NB4 (cell line): ENCODE measurements around the gene HGS.
"Not testable (repeated sequence)": the region's sequence is repeated elsewhere in the genome, so short reads cannot be mapped to it uniquely, and the experiment has no call there.

Source experiments
- DNase-seq: peaks from one replicate; pipeline ENCODE4 v3.0.0; 2010; ENCODE audit warnings: low read depth
- H3K4me3 ChIP-seq: one replicate; pipeline ENCODE4 v1.5.1; 2011; ENCODE audit warnings: mild to moderate bottlenecking, low read depth, low read length, moderate library complexity
- MYC ChIP-seq: IDR thresholded peaks from 2 replicates; pipeline ENCODE4 v1.6.1; 2011; ENCODE audit warnings: low read depth, low read length
- POLR2A ChIP-seq: IDR thresholded peaks from 2 replicates; pipeline ENCODE4 v1.6.1; 2011; ENCODE audit warnings: mild to moderate bottlenecking; ENCODE audit not compliant: insufficient read length; ENCODE audit errors: extremely low read depth
- TF ChIP-seq, protein P1 (sequence below): IDR thresholded peaks from one replicate; pipeline ENCODE4 v1.5.1; 2012; ENCODE audit warnings: low read depth, low read length
- TF ChIP-seq, protein P2 (sequence below): IDR thresholded peaks from 2 replicates; pipeline ENCODE4 v1.6.1; 2011; ENCODE audit warnings: low read depth, low read length

The HGS gene

DNA sequence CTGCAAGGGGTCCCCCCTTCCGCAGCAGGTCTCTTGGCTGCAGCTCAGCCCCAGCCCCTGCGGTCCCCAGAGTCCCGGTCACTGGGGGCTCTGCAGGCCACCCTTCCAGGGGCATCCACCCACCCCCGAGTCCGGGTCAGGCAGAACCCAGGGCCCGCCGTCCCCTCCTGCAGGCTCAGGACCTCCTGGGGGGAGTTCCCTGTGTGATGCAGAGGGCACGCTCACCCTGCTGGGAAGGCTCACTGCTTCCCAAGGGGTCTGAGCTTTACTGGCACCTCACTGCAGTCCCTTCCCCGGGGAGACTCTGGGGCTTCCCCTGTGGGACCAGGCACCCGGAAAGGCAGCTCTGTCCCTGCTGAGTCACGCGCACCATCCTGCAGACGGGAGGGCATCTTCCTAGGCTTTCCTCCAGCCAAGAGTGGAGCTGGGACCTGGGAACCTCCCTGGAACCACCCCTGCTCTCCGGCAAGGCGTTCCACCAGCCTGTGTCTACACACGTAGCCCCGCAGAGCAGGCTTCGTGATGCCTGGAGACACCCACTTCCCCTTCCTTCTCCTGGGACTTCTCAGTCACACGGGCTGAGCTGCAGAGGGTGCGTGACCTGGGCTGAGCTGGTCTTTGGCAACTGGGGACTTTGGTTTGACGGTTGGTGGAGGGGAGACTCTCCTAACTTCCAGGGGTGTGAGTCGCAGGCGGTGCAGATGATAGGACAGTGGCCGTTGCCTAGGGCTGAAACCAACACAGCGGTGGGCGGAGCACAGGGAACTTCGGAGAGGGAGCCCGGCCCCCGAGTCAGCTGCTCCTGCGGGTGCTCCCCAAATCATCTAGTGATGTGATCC lies 51.7 kb downstream of the HGS start:
- DNase-seq = peak; percentile 99
- TF ChIP-seq, protein P1, sequence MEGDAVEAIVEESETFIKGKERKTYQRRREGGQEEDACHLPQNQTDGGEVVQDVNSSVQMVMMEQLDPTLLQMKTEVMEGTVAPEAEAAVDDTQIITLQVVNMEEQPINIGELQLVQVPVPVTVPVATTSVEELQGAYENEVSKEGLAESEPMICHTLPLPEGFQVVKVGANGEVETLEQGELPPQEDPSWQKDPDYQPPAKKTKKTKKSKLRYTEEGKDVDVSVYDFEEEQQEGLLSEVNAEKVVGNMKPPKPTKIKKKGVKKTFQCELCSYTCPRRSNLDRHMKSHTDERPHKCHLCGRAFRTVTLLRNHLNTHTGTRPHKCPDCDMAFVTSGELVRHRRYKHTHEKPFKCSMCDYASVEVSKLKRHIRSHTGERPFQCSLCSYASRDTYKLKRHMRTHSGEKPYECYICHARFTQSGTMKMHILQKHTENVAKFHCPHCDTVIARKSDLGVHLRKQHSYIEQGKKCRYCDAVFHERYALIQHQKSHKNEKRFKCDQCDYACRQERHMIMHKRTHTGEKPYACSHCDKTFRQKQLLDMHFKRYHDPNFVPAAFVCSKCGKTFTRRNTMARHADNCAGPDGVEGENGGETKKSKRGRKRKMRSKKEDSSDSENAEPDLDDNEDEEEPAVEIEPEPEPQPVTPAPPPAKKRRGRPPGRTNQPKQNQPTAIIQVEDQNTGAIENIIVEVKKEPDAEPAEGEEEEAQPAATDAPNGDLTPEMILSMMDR = no peak
- TF ChIP-seq MYC (peak; percentile 92), POLR2A (peak; percentile 59)
- TF ChIP-seq, protein P2, sequence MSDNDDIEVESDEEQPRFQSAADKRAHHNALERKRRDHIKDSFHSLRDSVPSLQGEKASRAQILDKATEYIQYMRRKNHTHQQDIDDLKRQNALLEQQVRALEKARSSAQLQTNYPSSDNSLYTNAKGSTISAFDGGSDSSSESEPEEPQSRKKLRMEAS = peak; percentile 81
- peak overlapping the region; percentile 37 for H3K4me3 ChIP-seq

DNA sequence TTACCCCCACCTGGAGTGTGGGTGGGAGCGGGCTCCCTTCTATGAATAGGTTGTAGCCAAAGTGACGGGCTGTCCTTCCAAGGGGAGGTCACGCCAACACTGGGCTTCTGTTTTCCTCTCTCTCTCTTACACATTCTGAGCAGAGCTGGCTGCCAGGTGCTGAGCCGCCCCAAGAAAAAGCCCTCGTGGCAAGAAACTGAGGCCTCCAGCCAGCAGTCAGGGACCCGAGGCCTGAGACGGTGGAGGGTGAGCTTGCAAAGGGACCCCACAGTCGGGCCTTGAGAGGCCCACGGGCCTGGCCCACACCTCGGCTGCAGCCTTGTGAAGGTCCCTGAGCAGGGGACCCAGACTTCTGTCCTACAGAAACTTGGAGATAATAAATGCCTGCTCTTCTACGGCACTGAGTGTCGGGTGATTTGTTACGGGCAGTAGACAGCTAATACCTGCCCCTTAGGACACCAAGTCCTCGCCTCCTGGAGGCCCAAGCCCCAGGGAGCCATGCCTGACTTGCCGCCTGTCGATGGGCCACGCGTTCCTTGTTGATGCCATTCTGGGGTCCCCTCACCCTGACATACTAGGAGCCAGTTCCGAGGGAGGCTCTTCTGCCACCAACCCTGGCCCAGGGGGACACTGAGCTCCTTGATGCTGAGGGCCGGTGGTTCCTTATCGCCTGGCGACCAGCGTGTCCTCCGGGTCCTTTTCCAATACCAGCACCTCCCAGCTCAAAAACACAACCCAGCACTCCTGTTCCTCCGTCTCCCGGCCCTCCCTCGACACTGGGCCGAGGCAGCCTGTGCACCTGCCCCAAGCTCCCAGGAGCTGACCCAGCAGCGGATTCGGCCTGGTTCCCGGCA lies 54.4 kb downstream of the HGS start:
- DNase-seq = no peak
- H3K4me3 ChIP-seq = no peak overlapping the region
- TF ChIP-seq MYC (no peak), POLR2A (no peak)
- TF ChIP-seq, protein P2 = no peak
- TF ChIP-seq, protein P1 = no peak

DNA sequence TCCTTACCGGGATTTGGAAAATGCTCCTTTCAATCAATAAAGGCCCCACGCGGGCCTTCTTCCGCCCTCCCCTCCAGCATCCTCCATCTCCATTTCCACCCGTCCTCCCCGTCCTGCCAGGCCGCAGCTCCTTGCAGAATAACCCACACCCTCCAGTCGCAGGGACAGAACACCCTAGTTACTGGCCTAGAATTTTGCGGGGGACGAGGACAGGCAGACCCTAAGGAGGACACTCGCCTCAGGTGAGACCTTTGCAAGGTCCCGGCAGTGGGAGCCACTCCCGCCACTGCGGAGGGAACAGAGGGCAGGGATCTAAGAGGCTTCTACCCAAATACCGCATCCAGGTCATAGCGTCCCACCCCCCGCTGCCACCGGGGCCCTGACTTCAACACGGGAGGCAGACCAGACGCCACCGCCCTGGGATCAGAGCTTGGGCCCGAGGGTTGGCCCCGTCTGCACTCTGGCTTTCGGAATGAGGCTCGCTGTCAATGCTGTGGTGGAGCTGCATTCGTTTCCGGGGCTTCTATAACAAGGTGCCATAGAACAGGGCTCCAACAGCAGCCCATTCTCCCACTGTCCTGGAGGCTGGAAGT lies 55.1 kb downstream of the HGS start:
- TF ChIP-seq MYC (no peak), POLR2A (no peak)
- TF ChIP-seq, protein P1 = no peak
- TF ChIP-seq, protein P2 = no peak
- no peak for DNase-seq
- no peak overlapping the region for H3K4me3 ChIP-seq

DNA sequence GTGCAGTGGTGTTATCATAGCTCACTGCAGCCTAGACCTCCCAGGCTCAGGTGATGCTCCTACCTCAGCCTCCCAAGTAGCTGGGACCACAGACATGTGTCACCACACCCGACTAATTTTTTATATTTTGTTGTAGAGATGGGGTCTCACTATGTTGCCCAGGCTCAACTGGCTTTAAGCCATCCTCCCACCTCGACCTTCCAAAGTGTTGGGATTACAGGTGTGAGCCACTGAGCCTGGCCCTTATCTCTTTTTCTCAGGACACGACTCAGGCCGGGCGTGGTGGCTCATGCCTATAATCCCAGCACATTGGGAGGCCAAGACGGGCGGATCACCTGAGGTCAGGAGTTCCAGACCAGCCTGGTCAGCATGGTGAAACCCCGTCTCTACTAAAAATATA lies 55.8 kb downstream of the HGS start:
- DNase-seq, H3K4me3 ChIP-seq: not testable (repeated sequence)

DNA sequence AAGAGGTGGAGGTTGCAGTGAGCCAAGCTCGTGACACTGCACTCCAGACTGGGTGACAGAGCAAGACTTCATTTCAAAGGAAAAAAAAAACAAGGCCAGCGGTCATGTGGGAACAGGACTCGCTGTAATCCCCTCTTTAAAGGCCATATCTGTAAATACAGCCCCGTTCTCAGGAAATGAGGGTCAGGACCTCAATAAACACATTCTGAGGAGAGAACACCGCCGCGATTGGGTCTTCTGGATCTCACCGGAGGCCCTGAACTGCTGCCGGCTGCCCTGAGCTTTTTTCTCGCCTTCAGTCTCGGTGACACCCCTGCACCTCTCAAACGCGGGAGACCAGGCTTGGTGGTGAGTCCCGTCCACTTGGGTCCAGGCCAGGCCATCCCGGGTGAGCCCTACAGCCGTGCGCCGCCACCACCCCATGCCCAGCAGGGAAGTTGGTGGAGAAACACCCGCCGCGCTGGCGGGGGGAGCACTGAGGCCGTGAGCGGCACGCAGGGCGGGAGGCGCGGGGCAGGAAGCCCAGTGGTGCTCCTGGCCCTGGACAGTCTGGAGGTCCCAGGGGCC lies 56.7 kb downstream of the HGS start:
- TF ChIP-seq, protein P1 = no peak
- TF ChIP-seq, protein P2 = no peak
- no peak for TF ChIP-seq POLR2A
- no peak for TF ChIP-seq MYC
- H3K4me3 ChIP-seq = no peak overlapping the region
- DNase-seq = no peak
